Bronchial epithelial cell (primary cell): Measurements from ENCODE around the gene DZIP1L. TPM values are rescaled to one million over a fixed set of nuclear protein-coding genes. Genes with fewer than 3 reads are reported as not detected.

Experiments used
- DNase-seq: peaks from one replicate; pipeline ENCODE4 v3.0.0-alpha.2; 2010; ENCODE audit warnings: low read depth
- FAIRE-seq: peaks from 2 replicates; lab custom pipeline; 2011; peaks lifted over from hg19 to GRCh38; lab: Jason Lieb, UNC
- H3K27me3 ChIP-seq: 2 replicates; pipeline ENCODE4 v1.5.1; 2011; ENCODE audit warnings: low read length; ENCODE audit not compliant: control insufficient read depth, insufficient read depth
- H3K36me3 ChIP-seq: 2 replicates; pipeline ENCODE4 v1.5.1; 2011; ENCODE audit warnings: low read length; ENCODE audit not compliant: control insufficient read depth, insufficient read depth
- H3K4me3 ChIP-seq: 2 replicates; pipeline ENCODE4 v1.5.1; 2011; ENCODE audit warnings: mild to moderate bottlenecking, low read depth, low read length, control low read depth
- CTCF ChIP-seq: IDR thresholded peaks from 2 replicates; pipeline ENCODE4 v1.5.1; 2011; ENCODE audit warnings: mild to moderate bottlenecking, moderate library complexity, low read length, control low read depth, inconsistent platforms; ENCODE audit not compliant: insufficient read depth, severe bottlenecking
- total RNA-seq: library from RNA; depleted of rRNA; stranded (reverse); fragments of >200 nt; gene quantifications from 2 replicates; pipeline ENCODE4 v1.2.1, GENCODE V29; 2014

The DZIP1L gene
- total RNA-seq, 1 donor from 2014 or later: 2.1 TPM

- Histone ChIP-seq H3K27me3 (no peaks in the 10 kb centered on the region), H3K36me3 (no peaks in the 10 kb centered on the region), H3K4me3 (no peak overlapping the region)
- no peak for TF ChIP-seq CTCF
- DNase-seq (no peak), FAIRE-seq (peak; percentile 52)
Measured at GRCh38 chr3:138033202-138033691, 82.2 kb downstream of the DZIP1L start.

- TF ChIP-seq CTCF: no peak
- Histone ChIP-seq H3K27me3 (no peaks in the 10 kb centered on the region), H3K36me3 (no peaks in the 10 kb centered on the region), H3K4me3 (no peak overlapping the region)
- DNase-seq (no peak), FAIRE-seq (no peak)
Measured at GRCh38 chr3:138032567-138032966, 82.8 kb downstream of the DZIP1L start.

GRCh38 chr3:138031536-138031935, 83.9 kb downstream of the DZIP1L start:
- no peak for TF ChIP-seq CTCF
- H3K27me3 ChIP-seq: no peaks in the 10 kb centered on the region
- no peaks in the 10 kb centered on the region for H3K36me3 ChIP-seq
- DNase-seq (no peak), FAIRE-seq (no peak)
- H3K4me3 ChIP-seq: no peak overlapping the region

GRCh38 chr3:138030734-138031280, 84.6 kb downstream of the DZIP1L start:
- no peaks in the 10 kb centered on the region for H3K36me3 ChIP-seq
- H3K4me3 ChIP-seq: no peak overlapping the region
- DNase-seq (no peak), FAIRE-seq (no peak)
- TF ChIP-seq CTCF: no peak
- no peaks in the 10 kb centered on the region for H3K27me3 ChIP-seq

GRCh38 chr3:138027821-138028220, 87.6 kb downstream of the DZIP1L start:
- DNase-seq (no peak), FAIRE-seq (no peak)
- no peak for TF ChIP-seq CTCF
- no peaks in the 10 kb centered on the region for H3K27me3 ChIP-seq
- no peaks in the 10 kb centered on the region for H3K36me3 ChIP-seq
- H3K4me3 ChIP-seq: no peak overlapping the region

- Histone ChIP-seq H3K27me3 (no peaks in the 10 kb centered on the region), H3K4me3 (no peak overlapping the region)
- no peak for FAIRE-seq
Measured at GRCh38 chr3:138025553-138025952, 89.9 kb downstream of the DZIP1L start.

More at GRCh38 chr3:138025553-138025952, 89.9 kb downstream of the DZIP1L start:
- DNase-seq: no peak
- no peaks in the 10 kb centered on the region for H3K36me3 ChIP-seq
- no peak for TF ChIP-seq CTCF
